ENCODE measurements around the gene SFRP4.
"Not testable (repeated sequence)": the region's sequence is repeated elsewhere in the genome, so short reads cannot be mapped to it uniquely, and the experiment has no call there.

SFRP4 gene

DNA sequence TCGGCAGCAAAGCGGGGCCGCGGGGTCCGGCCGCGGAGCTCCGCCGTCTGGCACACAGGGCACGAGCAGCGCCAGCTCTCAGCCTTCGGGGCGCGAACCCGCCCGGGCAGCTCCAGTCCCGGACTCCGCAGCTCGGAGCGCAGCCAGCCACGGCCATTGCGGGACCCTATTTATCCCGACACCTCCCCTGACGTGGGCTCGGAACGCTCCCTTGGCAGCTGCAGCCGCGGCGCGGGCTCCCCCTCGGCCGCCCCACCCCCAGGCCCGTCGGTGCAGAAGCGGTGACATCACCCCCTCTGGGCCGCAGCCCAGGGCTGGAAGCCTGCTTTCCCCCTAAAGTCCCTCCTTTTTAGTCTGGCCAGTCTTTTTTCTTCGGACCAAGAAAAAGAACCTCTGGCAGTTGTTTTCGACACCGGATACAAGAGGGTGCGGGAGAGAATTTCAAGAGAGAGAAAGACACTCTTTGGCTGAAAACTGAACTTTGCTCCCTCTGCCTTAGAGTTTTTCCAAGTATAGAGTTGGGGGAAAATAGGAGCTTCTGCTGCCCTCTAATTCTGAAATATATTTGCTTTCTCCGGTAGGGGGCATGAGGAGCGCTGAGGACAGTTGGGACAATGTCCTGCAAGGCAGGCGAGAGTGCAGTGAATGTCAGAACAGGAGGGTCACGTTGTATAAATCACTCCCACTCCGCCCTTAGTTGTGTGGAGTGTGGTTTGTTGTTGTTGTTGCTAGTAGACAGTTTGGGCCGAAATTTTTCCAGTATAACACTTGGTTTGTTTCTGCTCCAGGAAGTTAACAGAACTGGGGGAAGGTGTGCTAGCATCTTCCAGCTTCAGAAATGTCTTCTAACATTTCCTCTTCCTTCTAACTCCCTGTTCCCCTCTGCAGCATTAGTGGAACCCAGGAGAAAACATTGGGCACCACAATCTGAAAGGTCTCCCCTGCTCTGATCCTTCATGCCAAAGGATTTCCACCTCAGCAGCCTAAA is at the start of gene SFRP4:
Gene SFRP4 (minus strand): TSS at position 145 of the 988 bp plus-strand sequence. CDS start 280 bp downstream, outside the sequence.
- DNase-seq, result no peak

DNA sequence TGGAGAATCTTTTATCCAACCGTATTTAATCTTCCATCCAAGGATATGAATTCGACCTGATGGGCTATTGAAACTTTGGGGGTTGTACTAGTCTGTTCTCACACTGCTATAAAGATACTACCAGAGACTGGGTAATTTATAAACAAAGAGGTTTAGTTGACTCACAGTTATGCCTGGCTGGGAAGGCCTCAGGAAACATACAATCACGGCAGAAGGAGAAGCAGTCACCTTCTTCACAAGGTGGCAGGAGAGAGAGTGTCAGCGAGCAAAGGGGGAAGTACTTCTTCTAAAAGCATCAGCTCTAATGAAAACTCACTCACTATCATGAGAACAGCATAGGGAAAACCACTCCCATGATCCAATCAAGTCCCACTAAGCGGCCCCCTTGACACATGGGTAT is 47.6 kb upstream of the SFRP4 start:
- no peak for DNase-seq

DNA sequence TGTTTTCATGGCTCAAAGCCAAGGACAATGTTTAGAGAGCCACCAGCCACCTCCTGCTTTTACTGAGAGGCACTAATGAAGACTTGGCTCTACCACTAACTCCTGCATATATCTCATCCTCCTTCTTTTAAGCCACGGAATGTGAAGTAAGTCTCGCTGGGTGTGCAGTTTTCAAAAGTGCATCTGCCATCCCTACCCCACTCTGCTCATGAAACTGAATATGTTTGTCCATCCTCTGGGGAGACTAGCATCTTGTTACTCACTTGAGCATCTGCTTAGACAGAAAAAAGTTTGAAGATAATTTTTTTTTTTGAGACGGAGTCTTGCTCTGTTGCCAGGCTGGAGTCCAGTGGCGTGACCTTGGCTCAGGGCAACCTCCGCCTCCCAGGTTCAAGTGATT is 44.6 kb upstream of the SFRP4 start:
- no peak for DNase-seq

DNA sequence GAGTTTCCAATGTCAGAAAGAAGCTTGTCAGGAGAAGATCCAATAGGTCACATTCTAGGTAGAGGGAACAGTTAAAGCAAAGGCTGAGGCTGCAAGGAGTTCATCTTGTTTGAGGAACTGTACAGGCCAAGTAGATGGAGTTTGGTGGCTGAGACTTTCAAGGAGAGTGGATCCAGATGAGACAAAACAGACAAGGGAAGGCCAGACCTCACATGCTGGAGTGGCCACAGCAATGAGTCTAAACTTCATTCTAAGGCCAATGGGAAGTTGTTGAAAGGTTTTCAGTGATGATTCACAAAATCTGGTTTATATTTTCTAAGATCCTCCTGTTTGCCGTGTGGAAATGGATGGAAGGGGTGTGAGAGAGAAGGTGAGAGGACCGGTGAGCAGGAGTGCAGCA is 43.9 kb upstream of the SFRP4 start:
- DNase-seq, result no peak

DNA sequence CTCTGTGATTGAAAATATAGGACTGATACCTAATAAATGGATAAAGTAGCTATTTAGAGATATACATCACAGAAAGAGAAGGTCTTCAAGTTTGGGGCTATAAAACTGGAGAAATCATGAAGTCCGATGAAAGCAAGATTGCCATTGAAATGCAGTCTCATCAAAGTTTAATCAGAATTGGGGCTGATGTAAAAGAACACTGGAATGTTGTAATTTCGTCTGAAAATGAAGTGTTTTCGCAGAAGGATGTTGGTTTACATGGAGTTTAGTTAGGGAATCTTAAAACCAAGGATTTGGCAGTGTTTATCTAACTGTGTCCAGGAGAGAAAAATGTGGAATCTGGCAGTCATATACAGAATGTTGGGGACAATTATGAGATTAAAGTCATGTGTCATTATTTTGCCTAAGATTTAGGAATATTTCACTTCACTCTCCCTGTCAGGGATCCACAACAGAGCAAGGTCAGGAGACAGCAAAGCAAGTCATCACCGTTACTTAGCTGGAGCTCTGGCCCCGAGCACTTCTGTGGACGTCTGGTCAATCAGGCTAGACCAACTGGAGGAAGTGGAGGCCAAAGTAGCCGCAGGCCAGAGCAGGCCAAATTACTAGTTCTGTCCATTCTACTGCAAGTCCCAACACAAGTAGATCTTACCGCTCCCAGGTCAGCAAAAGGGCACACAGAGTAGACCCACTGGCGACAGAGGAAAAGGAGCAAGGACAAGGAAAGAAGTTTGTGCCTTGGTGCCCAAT is 40.8 kb upstream of the SFRP4 start:
- no peak for DNase-seq

DNA sequence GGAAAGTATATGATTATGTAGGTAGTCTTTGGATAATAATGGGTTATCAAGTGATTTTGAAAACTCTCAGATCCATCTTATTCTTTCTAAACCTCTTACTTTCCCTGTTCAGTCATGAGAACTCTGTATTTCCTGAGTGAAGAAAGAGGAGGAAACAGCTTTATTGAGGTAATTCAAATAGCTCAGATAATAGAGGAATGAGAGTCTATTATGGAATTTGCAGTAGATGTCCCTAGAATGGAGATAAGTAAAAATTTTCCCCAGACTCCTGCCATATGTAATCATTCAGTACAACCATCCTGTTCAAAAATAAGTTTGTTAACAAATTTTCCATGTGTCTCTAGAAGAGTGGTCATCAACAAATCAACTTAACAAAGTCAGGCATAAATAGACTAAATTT is 40.2 kb upstream of the SFRP4 start:
- DNase-seq, result no peak

DNA sequence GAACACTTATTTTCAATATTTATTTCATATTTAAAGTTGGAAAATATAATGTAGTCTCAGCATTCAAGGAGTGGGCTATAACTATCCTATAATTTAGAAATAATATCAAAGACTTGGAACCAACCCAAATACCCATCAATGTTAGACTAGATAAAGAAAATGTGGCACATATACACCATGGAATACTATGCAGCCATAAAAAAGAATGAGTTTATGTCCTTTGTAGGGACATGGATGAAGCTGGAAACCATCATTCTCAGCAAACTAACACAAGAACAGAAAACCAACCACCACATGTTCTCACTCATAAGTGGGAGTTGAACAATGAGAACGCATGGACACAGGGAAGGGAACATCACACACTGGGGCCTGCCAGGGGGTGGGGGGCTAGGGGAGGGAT is 37.6 kb upstream of the SFRP4 start:
- DNase-seq, result not testable (repeated sequence)

DNA sequence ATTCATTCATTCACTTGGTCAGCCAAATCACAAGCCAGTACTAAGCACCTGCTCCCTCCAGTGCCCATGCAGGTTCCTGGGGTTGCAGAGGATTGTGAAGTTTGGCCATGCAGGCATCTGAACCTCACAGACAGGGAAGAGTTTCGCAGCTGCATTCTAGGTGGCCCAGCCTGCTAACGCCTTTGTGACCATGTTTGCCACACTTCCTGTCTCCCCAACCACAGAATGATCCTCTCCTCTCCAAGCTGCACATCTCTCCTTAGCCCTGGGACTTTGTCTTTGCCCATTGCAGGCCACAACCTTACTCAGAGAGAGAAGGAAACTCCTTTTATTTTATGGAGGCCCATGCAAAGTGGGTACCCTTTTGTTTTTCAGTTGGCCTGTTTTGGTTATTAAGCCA is 35.6 kb upstream of the SFRP4 start:
- no peak for DNase-seq

DNA sequence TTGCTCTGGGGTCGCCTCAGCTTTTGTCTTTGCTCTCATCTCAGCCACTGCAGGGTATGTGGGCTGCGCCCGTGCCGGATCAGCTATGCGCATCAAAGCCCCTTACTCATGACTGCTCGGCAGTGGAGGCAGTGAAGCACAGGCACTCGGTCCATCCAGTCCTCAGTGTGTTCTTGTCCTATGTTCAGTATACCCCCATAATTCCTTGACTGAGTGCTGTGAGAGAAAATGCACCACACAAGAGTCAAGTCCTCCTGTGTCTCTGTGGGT is 31.3 kb upstream of the SFRP4 start:
- DNase-seq, result no peak

DNA sequence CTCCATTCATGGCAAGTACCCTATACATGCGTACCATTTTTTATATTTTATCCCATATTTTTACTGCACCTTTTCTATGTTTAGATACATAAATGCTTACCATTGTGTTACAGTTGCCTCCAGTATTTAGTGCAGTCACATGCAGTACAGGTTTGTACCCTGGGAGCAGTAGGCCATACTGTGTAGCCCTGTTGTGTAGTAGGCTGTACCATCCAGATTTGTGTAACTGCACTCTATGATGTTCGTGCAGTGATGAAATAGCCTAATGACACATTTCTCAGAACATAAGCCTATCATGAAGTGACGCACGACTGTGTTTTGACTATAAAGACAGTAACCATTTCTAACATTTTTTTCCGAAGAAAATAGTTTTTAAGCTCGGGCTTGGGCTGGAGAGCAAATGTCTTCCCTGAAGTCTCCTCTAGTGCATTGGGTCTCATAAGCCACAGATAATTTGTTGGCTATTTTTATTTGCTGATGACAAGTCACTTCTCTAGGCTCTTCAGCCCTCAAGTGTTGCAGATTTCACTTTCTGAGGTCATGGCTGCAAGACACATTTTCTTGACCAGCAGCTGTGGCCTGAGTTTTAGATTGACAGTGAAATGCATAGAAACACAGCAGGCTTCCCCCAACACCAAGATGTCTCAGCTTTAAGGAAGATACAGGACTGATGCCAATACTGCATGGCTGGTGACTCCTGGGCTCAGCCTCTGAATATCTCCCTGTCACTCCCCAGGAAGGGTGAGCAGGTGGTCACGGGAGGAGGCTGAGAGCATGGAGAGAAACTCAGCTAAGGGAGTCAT is 30.7 kb upstream of the SFRP4 start:
- DNase-seq, result no peak

DNA sequence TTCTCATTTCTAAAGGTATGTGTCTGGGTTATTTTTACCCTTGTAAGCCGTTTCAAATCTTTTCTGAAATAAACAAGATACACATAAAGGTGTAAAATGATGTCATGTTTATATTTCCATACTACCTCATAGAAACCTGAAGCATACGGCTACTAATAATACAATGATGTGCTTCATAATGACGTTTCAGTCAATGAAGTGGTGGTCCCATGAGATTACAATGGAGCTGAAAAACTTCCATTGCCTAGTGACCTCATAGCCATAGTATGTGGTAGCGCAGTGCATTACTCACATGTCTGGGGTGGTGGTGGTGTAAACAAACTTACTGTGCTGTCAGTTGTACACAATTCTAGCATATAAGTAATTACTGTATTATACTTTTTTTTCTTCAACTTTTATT is 28.7 kb upstream of the SFRP4 start:
- DNase-seq, result no peak

DNA sequence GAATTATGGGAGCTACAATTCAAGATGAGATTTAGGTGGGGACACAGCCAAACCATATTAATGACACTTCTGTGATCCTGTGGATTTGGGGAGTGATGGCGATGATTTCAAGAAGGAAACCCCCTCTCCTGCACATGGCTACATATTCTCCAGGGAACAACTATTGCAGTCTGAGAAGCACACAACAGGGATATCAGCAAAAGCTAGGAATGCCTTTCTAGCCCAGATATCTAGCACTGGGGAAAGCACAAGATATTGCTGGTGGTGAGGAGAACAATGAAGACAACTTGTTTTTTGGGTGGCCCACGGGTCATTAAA is 28.1 kb upstream of the SFRP4 start:
- DNase-seq, result no peak

DNA sequence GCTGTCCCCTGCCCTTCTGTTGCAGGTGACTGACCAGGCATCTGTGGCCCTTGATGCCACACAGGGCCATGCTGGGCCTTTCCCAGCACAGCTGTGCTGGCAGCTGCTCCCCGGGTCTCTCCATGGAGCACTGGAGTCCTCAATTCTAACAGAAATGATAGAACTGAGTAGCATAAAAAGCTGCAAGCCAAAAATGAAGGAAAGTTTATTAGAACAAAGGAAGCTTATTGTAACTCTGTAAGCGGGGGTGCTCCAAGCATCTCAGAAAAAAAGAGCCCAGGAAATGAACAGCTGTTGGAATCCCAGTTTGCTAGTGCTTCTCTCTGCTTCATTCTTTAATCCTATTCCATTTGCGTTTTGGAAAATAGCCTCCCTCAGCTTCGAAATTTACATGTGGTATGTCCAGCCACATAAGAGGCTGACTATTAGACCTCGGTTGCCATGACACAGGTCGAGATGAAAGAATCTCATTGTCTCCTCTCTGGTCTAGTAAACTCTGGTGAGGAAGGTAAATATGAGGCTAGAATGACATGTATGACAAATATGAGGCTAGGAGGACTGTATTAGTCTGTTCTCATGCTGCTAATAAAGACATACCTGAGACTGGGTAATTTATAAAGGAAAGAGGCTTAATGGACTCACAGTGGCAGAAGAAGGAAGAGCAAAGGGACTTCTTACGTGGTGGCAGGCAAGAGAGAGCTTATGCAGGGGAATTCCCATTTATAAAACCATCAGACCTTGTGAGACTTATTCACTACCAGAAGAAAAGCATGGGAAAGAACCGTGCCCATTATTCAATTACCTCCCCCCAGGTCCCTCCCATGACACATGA is 27.5 kb upstream of the SFRP4 start:
- no peak for DNase-seq

DNA sequence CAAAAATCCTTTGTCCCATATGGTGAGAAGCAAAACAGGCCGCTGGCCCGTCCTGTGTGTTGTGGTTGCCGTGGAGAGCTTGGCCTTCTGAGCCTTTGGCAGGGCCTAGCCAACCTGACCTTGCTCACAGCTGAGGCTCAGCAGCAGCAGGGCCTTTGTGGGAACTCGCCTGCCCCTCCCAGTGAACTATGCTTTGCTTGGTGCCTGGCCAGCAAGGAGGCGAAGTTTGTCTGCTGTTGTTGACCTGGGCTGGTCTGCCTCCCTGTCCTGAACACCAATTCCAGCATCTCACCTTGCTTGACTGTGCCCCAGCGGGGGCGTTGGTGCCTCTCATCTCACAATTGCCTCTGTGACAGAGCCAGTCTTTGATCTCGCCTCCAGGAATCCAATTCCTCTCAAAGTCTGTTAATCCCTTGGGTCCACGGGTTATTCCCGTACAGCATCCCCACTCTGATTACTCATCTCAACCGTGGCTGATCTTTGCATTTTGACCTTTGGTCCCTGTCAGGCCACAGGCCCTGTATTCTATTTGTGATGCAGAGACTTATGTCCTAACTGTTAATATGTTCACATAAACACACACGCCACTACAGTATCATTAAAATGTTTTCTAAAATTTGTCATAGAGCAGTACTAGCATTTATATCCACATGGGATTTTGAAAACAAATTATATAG is 26.5 kb upstream of the SFRP4 start:
- no peak for DNase-seq

DNA sequence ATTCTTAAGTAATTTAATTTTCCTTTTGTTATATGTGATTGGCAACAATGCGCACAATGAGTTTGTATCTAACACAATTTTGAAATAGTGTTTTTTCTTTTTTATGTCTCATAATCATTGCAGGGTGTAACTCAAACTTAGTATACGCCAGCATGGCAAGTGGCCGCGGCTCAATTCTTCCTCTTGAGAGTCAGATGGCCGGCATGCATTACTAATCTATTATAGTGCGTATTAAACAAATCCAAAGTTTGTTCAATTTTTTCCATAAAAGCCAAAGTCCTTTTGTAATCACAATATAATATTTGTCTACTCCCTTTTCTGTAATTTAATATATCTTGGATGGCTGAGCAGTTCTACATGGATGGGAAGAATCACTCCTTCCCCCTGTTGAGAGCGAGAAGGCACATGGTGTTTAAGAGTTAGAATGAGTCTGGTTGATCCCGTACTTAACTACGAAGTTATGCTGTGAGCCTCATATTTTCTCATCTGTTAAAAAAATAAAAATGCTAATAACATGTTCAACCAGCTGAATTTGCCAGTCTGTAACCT is 16.5 kb upstream of the SFRP4 start:
- no peak for DNase-seq

DNA sequence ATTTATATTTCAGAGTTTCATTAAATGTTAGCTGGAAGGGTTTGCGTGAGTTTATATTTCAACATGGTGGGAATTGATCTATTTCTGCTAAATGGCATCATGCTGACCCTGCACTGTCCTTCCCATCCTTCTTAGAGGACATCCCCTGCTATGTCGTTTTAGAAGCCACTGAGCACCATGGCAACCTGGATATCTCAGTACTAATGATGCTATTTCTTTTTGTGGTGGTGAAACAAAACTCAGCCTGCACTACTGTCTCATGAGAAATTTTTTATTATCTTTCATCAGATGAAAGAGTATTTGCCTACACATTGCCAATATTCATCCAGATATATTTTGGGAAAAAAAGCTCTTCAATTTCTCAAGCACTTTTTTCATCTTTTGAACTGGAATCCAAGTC is 15.9 kb upstream of the SFRP4 start:
- DNase-seq, result no peak

DNA sequence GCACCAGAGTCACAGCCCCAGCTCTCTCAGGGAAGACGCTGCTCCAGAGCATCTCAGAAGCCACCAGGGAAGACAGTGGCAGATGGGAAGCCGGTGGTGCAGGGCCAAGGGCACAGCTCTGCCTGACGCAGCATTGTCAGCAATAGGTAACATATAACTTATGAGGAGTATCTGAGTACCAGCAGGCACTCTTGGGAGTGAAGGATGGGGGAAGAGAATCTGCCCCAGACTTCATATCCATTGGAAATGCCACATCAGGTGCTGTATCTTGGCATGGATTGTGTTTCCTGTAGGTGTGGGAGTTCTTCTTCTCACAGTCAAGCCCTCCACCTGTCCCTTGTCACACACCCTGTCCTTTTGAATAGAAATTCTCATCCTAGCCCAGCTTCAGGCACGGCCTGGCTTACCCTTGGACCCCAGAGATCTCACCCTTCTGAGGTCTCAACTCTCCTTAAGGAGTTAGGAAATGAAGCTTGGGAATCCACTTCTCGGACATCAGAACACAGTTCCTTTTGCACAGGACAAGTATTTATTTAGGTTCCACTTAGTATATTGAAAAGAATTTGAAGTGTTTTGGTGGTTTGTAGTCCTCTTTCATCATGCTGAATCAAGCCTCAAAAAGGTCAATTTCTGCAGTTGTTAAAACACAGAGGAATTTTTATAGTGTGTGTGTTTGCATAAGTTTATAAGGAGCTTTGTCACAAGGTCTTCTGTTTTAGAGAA is 13.8 kb upstream of the SFRP4 start:
- no peak for DNase-seq

DNA sequence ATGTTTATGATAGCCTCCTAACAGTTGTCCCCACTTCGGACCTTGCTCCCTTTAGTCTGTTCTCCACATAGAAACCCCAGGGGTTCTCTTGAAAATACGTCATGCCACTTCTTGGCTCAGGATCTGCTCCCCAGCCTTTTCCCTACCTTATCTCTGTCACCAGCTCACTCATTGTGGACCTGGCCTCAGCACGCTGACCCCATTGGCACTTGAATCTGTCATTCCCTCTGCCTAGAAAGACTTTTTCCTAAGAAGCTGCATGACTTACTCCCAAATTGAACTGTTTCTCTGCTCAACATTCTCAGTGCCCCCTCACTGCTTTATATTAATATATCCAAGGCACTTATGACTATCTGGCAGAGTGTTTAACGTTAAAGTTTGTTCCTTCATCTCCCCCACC is 12.3 kb upstream of the SFRP4 start:
- DNase-seq, result no peak

DNA sequence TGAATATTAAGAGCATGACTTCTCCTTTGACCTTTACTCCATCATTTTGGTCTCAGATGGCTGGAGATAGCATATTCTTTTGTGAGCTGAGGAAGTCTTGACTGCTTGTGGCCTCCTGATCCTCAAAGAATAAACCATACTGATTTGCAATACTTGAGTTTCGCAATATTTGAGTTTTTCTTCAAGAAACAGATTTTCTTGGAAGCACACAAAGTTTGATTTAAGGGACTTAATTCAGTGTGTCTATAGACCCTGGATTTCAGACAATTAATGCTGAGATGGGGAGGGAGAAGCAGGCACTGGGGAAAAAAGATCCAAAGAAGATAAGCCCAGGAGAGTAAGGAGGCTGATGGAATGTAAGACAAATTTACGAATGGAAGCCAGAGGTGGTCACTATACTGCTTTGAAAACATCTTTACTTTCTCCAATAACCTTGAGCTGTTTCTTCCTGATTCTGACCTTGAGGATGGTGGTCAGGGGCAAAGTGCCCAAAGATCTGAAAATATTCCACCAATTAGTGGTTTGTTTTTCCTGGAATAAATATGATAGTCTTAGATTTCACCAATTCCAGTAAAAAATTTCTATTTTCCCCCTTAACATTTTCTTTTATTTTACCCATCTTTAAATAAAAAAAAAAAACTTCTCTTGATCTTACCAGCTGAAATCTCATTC is 11.3 kb upstream of the SFRP4 start:
- DNase-seq, result no peak

DNA sequence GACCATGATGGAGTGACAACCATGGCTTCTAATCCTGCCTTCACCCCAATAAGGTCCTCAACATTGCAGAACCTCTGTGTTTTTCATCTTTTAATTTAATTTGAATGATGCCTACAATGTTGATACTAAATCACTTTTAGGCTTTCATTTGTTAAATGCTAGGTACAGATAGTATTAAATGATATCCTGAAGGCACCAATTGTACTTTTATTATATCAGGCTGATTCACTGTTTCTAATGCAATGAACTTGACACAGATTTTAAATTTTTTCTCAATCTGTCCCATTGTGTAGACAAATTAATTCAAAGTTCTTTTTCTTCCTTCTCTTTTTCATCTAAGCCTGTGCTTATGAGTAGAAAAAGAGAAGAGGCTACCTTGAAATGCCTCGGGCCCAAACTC is 9.0 kb upstream of the SFRP4 start:
- DNase-seq, result no peak

Measured in CD4-positive, alpha-beta T cell treated with Interleukin-6 for 4 hours (primary cell).